ENCODE results near the gene HACE1.
"Not testable (repeated sequence)": the region's sequence is repeated elsewhere in the genome, so short reads cannot be mapped to it uniquely, and the experiment has no call there.

DNA sequence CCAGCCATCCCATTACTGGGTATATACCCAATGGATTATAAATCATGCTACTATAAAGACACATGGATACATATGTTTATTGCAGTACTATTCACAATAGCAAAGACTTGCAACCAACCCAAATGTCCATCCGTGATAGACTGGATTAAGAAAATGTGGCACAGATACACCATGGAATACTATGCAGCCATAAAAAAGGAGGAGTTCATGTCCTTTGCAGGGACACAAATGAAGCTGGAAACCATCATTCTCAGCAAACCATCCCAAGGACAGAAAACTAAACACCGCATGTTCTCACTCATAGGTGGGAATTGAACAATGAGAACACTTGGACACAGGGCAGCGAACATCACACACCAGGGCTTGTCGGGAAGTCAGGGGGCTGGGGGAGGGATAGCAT is 54.4 kb downstream of the HACE1 start:
- TF ChIP-seq, protein P1, sequence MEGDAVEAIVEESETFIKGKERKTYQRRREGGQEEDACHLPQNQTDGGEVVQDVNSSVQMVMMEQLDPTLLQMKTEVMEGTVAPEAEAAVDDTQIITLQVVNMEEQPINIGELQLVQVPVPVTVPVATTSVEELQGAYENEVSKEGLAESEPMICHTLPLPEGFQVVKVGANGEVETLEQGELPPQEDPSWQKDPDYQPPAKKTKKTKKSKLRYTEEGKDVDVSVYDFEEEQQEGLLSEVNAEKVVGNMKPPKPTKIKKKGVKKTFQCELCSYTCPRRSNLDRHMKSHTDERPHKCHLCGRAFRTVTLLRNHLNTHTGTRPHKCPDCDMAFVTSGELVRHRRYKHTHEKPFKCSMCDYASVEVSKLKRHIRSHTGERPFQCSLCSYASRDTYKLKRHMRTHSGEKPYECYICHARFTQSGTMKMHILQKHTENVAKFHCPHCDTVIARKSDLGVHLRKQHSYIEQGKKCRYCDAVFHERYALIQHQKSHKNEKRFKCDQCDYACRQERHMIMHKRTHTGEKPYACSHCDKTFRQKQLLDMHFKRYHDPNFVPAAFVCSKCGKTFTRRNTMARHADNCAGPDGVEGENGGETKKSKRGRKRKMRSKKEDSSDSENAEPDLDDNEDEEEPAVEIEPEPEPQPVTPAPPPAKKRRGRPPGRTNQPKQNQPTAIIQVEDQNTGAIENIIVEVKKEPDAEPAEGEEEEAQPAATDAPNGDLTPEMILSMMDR (IDR thresholded peaks at IDR 0.05): not testable (repeated sequence)
- TF ChIP-seq POLR2A (IDR thresholded peaks at IDR 0.05): not testable (repeated sequence)

All from testis (tissue), 2 donors.